Measurements from ENCODE around the gene OVAAL.

GRCh38 chr1:180600343-180600742, 41.6 kb downstream of the OVAAL start:
- no peak for TF ChIP-seq CTCF (IDR thresholded peaks at IDR 0.05)
- no peak for TF ChIP-seq POLR2A (IDR thresholded peaks at IDR 0.05)
- no peak for TF ChIP-seq POLR2AphosphoS5 (IDR thresholded peaks at IDR 0.05)
- TF ChIP-seq EP300 (IDR thresholded peaks at IDR 0.05), result no peak
